Endothelial cell of hepatic sinusoid (primary cell): ENCODE data around the gene SOX9.

ENCODE experiments used
- in situ Hi-C: cut with HindIII; loops from 2 replicates; pipeline ENCODE4 v1.10.0; 2017; ENCODE audit warnings: low sequenced_read_pairs

Gene SOX9

GRCh38 chr17:72120642-72121163, at the start of gene SOX9:
Gene SOX9, plus strand, starts transcription at chr17:72121020. Its CDS starts 372 bp downstream, at chr17:72121392.
- in situ Hi-C loops, result no loop called here

- in situ Hi-C loops, result no loop called here
Observed at GRCh38 chr17:72071330-72071729, 49.5 kb upstream of the SOX9 start.

- in situ Hi-C loops, result no loop called here
Observed at GRCh38 chr17:72075995-72076677, 44.7 kb upstream of the SOX9 start.

GRCh38 chr17:72076678-72077030, 44.2 kb upstream of the SOX9 start:
- in situ Hi-C loops, result no loop called here

- in situ Hi-C loops, result no loop called here
Observed at GRCh38 chr17:72077326-72077960, 43.4 kb upstream of the SOX9 start.

GRCh38 chr17:72079700-72080099, 41.1 kb upstream of the SOX9 start:
- in situ Hi-C loops, result no loop called here

- in situ Hi-C loops, result no loop called here
Observed at GRCh38 chr17:72087876-72088275, 32.9 kb upstream of the SOX9 start.

- in situ Hi-C loops, result no loop called here
Observed at GRCh38 chr17:72089453-72089987, 31.3 kb upstream of the SOX9 start.

- in situ Hi-C loops, result no loop called here
Observed at GRCh38 chr17:72090108-72090507, 30.7 kb upstream of the SOX9 start.

GRCh38 chr17:72092710-72093322, 28.0 kb upstream of the SOX9 start:
- in situ Hi-C loops, result no loop called here

GRCh38 chr17:72093707-72094106, 27.1 kb upstream of the SOX9 start:
- in situ Hi-C loops, result no loop called here

GRCh38 chr17:72095316-72095715, 25.5 kb upstream of the SOX9 start:
- in situ Hi-C loops, result no loop called here

GRCh38 chr17:72097144-72097543, 23.7 kb upstream of the SOX9 start:
- in situ Hi-C loops, result no loop called here

GRCh38 chr17:72099919-72100318, 20.9 kb upstream of the SOX9 start:
- in situ Hi-C loops, result no loop called here

- in situ Hi-C loops, result no loop called here
Observed at GRCh38 chr17:72100470-72100869, 20.4 kb upstream of the SOX9 start.

GRCh38 chr17:72101526-72101925, 19.3 kb upstream of the SOX9 start:
- in situ Hi-C loops, result no loop called here

- in situ Hi-C loops, result no loop called here
Observed at GRCh38 chr17:72102366-72102765, 18.5 kb upstream of the SOX9 start.

- in situ Hi-C loops, result no loop called here
Observed at GRCh38 chr17:72104164-72104862, 16.5 kb upstream of the SOX9 start.

GRCh38 chr17:72104863-72105234, 16.0 kb upstream of the SOX9 start:
- in situ Hi-C loops, result no loop called here

GRCh38 chr17:72107100-72107499, 13.7 kb upstream of the SOX9 start:
- in situ Hi-C loops, result no loop called here

GRCh38 chr17:72110231-72110941, 10.4 kb upstream of the SOX9 start:
- in situ Hi-C loops, result no loop called here
